ENCODE data around the gene KLRF2. TPM values are rescaled to one million over a fixed set of nuclear protein-coding genes. Genes with fewer than 3 reads are reported as not detected.

Gene KLRF2
- total and polyA plus RNA-seq, 2 of the 8 experiments (the other 6 are each of a cell fraction or from before 2014, with no cell fraction given) = not detected

- no peak overlapping the region for H4K91ac ChIP-seq (replicated peaks; ENCODE audit: insufficient read length, low read length)
- no peak overlapping the region for H2BK15ac ChIP-seq (ENCODE audit: low read length)
- H3K18ac ChIP-seq (ENCODE audit: extremely low read depth, low read length) = 0 out of 2 replicates have a peak overlapping the region, but pooled peaks have one; percentile 34
- H3K79me1 ChIP-seq (ENCODE audit: low read depth, low read length) = no peaks in the 10 kb centered on the region
- no peak overlapping the region for H3K4ac ChIP-seq (replicated peaks; ENCODE audit: insufficient read length, low read depth, low read length)
- no peak overlapping the region for H3K9ac ChIP-seq (replicated peaks in 1 of 4; ENCODE audit: extremely low read depth in 1 of 4, low read depth in 3 of 4, low read length in 3 of 4)
- 70% methylated on average over 2 of the region's 2 CpGs; no CpG with 5 or more reads in 1 of the 2 experiments for WGBS, 2 experiments (ENCODE audit: extremely low coverage in 1 of 2, insufficient coverage in 1 of 2, insufficient read length in 1 of 2, insufficient replicate concordance in 2 of 2, low coverage in 1 of 2, low lambda C conversion rate in 2 of 2, missing lambda C conversion rate in 1 of 2)
- TF ChIP-seq SAP30 (IDR thresholded peaks at IDR 0.05; ENCODE audit: insufficient read depth, insufficient replicate concordance, low read length) (no peak), TCF12 (IDR thresholded peaks at IDR 0.05; ENCODE audit: low read depth, low read length) (peak; percentile 79), NANOG (IDR thresholded peaks at IDR 0.05; ENCODE audit: insufficient read depth, low read depth, low read length, poor library complexity, severe bottlenecking) (peak; percentile 62)
- CTCF ChIA-PET (ENCODE audit: partially characterized antibody) = interaction anchor here (0.6 to 1.0 kb wide), 3 partner anchors 13 to 150 kb away, joined by 3 to 4 read pairs (median 3); no protein-coding TSS in a partner anchor
- no peak overlapping the region for H4K8ac ChIP-seq (ENCODE audit: extremely low read depth, insufficient read depth, low read length)
- H2AFZ ChIP-seq (ENCODE audit: low read length) = no peak overlapping the region
- no peak overlapping the region; the same call in 1 of the 2 replicates for H2AK5ac ChIP-seq (ENCODE audit: low read depth, low read length)
- no peaks in the 10 kb centered on the region for H3K9me3 ChIP-seq (ENCODE audit: insufficient read depth in 2 of 2, low read depth in 1 of 2, low read length in 1 of 2)
- H3K36me3 ChIP-seq (ENCODE audit: control insufficient read depth in 2 of 4, insufficient read depth in 4 of 4, low read length in 3 of 4) = peaks cover 3 to 33% (median 5%) of the 10 kb centered on the region in 4 experiments; a peak in 6 of 8 replicates
- H3K4me3 ChIP-seq (ENCODE audit: extremely low read depth in 1 of 4, insufficient read depth in 2 of 4, low read depth in 3 of 4, low read length in 4 of 4) = no peak overlapping the region
- no peaks in the 10 kb centered on the region for H3K23me2 ChIP-seq (ENCODE audit: low read depth, low read length)
- no peak overlapping the region for H3K27ac ChIP-seq (ENCODE audit: low read depth, low read length)
- H4K5ac ChIP-seq (ENCODE audit: insufficient read length, low read depth, low read length) = no peak overlapping the region
- no peak overlapping the region for H2BK20ac ChIP-seq (ENCODE audit: low read length)
- peak overlapping the region; percentile 61; the same call in 1 of the 2 replicates for H2BK12ac ChIP-seq (ENCODE audit: low read depth, low read length)
- no peak overlapping the region for H3K56ac ChIP-seq (replicated peaks; ENCODE audit: insufficient read length, low read depth, low read length)
- peaks cover 0 to 19% (median 3%) of the 10 kb centered on the region in 4 experiments; a peak in 1 of 7 replicates for H3K4me1 ChIP-seq (replicated peaks in 1 of 4; ENCODE audit: control insufficient read depth in 3 of 4, insufficient read depth in 4 of 4, low read length in 3 of 4)
- no peak overlapping the region for H2BK120ac ChIP-seq (replicated peaks; ENCODE audit: low read depth, low read length)
- H4K20me1 ChIP-seq (replicated peaks in 1 of 2; ENCODE audit: control insufficient read depth in 1 of 2, insufficient read depth in 2 of 2, low read length in 2 of 2) = peaks cover 0 to 7% of the 10 kb centered on the region in 2 experiments
- peak overlapping the region in 1 of 2 experiments; percentile 26; a peak in 1 of 4 replicates for H3K4me2 ChIP-seq (ENCODE audit: insufficient read depth in 1 of 2, low read depth in 2 of 2, low read length in 2 of 2)
- H3K23ac ChIP-seq (ENCODE audit: insufficient read length) = no peak overlapping the region
- H3K79me2 ChIP-seq (ENCODE audit: control insufficient read depth in 1 of 2, insufficient read depth in 2 of 2, low read length in 2 of 2) = peaks cover 0 to 24% of the 10 kb centered on the region in 2 experiments; a peak in 2 of 4 replicates
- no peaks in the 10 kb centered on the region for H3K27me3 ChIP-seq (replicated peaks in 1 of 4; ENCODE audit: control insufficient read depth in 3 of 4, extremely low read depth in 1 of 4, insufficient read depth in 3 of 4, low read length in 3 of 4)
- no peak overlapping the region for H3K14ac ChIP-seq (ENCODE audit: insufficient read length)
- peak overlapping the region; percentile 60; the same call in 1 of the 2 replicates for H2BK5ac ChIP-seq (ENCODE audit: low read depth, low read length)
- POLR2A ChIA-PET (ENCODE audit: partially characterized antibody) = interaction anchor here (0.7 to 9.1 kb wide), 6 partner anchors 8 to 14 kb away, joined by 3 to 121 read pairs (median 6); no protein-coding TSS in a partner anchor
- DNase-seq (ENCODE audit: low read depth in 1 of 2, low spot score in 2 of 2) (no peak), FAIRE-seq (peak; percentile 80)
These were observed 17.9 kb downstream of the KLRF2 start for GRCh38 chr12:9899209-9899608.
